HG02943 (cell line): ENCODE measurements around the gene RAP1B.
A peak's percentile ranks its signal among the peaks of the same experiment; 100 is the strongest.
"Not testable (repeated sequence)": the region's sequence is repeated elsewhere in the genome, so short reads cannot be mapped to it uniquely, and the experiment has no call there.

Experiments used
- ATAC-seq: cut with Tn5 transposase; IDR thresholded peaks from one replicate; pipeline ENCODE4 v1.9.1; 2021; ENCODE audit warnings: mild to moderate bottlenecking, low read depth, moderate library complexity; ENCODE audit not compliant: unreplicated experiment

The RAP1B gene

DNA sequence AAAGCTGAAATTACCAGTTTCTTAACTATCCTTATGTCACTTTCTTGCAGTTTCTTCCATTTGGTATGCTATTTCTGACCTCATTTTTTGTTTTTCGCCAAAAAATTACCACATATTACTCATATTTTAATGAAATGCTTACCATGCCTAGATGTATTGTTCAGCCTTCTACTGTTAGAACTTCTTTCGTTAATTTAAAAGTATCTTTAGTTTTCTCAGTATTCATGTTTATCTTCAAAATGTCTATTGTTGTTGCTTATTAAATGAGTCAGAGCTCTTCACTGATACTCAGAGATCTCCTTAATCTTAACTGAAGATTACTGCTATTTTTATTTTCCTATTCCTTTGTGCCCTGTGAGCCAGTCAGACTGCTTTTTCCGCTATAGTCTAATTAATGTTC lies 20.5 kb downstream of the RAP1B start:
- ATAC-seq: no peak

DNA sequence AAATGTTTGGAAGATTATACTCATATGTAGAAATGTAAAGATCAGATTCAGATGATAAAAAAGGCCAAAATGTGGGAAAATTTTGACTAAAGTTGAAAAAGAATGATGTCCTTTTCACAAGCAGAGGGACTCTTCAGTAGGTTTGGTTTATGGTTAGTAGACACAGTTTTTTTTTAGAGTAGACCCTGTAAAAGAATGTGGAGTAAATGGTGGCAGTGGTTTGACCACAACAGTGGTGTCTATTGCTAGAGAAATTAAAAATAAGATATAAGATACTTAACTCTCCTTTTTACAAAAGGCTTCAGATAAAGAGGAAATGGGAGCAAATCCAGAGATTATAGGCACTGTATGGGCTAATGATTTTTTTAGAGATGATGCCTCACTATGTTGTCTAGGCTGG lies 21.8 kb downstream of the RAP1B start:
- no peak for ATAC-seq

DNA sequence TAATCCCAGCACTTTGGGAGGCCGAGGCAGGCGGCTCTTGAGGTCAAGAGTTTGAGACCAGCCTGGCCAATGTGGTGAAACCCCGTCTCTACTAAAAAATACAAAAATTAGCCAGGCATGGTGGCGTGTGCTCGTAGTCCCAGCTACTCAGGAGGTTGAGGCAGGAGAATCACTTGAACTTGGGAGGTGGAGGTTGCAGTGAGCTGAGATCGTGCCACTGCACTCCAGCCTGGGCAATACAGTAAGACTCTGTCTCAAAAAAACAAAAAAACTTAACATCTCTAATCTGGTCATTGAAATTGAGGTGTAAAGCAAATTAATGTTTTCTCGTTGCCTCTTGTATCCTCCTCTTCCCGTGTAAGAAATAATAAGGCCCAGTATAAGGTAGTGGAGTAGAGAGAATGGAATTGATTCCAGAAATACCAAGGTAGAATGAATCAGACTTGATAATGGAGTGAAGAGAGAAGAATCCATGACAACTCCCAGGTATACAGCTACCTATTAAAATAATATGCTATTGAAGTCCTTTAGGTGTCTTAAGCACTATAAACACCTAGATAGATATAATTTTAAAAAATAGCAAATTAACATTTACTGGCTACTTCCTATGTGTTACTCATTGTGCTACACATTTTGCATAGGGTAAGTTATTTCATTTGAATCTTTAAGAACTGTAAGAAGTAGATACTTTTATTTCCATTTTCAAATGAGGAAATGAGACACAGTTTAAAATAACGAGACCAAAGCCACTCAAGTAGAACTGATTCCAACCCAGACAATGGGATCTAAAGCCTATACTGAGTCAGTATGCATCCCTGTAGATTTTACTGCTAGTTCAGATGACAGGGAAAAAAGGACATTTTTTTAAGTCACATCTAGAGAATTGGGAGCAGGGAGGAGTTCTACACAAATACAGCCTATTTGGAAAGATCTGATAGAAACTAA lies 23.2 kb downstream of the RAP1B start:
- ATAC-seq: no peak

DNA sequence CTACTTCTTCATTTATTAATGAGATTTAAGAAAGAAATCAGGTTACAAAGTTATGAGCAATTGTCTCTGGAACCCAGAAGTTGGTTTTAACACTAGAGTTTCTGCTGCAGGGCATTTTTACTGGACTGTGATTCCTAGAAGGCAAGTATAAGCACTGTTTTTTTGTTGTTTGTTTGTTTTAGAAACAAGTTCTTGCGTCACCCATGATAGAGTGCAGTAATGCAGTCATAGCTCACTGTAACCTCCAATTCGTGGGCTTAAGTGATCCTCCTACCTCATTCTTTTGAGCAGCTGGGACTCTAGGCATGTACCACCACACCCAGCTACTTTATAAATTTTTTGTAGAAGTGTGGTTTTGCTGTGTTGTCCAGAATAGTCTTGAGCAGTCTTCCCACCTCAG lies 25.6 kb downstream of the RAP1B start:
- no peak for ATAC-seq

DNA sequence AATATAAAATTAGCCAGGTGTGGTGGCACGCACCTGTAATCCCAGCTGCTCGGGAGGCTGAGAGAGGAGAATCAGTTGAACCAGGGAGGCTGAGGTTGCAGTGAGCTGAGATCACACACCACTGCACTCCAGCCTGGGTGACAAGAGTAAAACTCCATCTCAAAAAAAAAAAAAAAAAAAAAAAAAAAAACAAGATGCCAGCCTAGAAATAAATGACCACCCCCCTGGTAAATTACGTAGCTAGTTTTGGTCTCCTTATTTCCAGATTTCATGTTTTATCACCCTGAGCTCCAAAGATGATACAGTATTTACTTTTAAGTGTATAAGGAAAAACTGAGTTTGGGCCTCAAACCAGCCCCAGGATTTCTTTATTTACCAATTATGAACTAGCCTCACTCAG lies 26.7 kb downstream of the RAP1B start:
- not testable (repeated sequence) for ATAC-seq

DNA sequence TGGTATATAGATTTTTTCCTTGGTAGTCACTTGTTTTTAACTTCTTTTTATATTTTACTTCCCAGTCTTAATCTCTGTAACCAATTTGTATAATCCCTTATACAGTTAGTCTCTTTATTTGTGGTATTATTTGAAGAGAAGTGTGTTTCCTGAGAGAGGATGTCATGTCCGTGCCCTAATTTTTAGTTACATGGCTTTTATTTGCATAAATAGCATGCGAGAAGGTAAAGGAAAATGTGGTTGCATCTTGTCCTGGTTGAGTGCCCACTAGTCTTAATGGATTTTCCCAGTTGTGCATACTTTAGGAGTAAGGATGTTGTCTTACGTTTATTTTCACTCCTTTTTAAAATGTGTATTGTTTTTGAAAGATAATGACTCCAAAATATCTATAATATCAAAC lies 27.5 kb downstream of the RAP1B start:
- ATAC-seq: no peak

DNA sequence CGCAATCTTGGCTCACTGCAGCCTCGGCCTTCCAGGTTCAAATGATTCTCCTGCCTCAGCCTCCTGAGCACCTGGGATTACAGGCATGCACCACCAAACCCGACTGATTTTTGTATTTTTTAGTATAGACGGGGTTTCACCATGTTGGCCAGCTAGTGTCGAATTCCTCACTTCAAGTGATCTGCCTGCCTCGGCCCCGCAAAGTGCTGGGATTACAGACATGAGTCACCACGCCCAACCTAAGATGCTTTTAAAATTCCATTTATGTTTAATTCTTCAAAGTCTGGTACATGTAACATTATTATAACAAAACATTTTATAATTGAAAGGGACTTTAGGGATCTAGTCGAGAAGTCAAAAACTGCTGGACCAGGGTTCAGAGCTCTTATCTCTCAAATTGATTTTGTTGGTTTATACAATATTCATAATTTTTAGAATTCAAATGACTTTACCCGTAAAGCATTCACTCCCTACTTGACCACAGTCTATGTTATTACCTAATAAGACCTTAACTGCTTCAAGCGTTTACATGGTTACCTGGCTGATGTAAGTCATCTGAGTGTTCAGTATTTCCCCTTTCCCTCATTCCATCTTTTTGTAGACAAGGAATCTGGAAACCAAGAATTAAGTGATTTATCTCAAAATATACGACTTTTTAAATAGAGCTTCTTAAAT lies 28.2 kb downstream of the RAP1B start:
- no peak for ATAC-seq

DNA sequence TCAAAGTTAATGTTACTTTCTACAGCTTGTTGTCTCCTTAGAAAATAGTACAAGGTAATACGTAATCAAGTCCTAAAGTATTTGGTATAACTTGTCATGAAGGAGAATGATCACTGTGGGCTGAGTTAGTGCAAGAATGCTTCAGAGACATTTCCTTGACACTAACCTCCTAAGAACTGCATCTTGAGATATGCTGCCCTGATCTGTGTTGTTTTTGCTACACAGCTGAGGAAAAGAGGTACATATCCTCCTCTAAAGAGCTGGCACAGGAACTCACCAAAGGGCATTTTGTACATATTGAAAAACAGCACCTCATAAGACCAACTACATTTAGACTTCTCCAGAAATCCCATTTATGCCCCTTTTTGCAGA lies 28.7 kb downstream of the RAP1B start:
- ATAC-seq: no peak

DNA sequence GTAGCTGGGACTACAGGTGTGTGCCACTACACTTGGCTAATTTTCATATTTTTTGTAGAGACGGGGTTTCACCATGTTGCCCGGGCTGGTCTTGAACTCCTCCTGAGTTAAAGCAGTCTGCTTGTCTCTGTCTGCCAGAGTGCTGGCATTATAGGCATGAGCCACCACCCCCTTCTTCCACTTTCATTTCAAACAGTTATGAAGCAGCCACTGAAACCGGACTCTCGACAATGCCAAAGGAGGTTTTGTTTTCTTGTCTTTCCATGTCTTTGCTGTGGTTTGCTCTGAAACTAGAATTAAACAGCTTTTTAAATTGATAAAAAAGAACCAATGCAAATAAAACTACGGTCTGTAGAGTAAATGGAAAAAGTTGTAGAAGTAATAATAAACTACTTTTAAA lies 30.4 kb downstream of the RAP1B start:
- peak; percentile 94 for ATAC-seq

DNA sequence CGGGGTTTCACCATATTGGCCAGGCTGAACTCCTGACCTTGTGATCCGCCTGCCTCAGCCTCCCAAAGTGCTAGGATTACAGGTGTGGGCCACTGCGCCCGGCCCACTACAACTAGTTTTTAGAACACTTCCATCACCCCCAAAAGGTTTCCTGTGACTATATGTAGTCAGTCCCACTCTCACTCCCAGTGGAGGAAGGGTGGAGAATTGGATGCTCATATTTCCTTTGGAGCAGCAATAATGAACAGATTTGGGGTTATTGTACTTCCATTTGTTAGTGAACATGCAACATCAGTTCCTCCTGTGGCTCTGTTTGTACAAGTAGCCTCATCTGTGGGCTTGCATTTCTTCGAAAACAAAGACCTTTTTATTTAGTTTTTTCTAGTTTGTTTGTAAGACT lies 35.8 kb downstream of the RAP1B start:
- no peak for ATAC-seq

DNA sequence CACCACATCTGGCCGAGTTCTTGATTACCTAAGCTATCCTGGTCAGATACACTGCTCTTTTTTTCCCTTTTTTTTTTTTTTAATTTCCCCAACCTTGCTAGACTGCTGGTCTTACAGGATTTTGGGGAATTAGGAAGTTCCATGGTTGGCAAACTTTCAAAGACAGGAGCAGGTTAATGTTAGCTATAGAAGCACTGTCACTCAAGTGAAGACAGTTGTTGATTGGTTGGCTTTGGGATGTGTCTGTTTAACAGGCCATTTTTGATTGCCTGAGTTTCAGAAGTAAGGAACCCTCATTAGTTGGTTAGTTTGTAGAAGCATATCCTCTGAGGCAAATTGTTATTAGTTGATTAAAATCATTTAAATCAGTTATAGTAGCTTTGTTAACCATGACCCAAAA lies 36.8 kb downstream of the RAP1B start:
- ATAC-seq: no peak

DNA sequence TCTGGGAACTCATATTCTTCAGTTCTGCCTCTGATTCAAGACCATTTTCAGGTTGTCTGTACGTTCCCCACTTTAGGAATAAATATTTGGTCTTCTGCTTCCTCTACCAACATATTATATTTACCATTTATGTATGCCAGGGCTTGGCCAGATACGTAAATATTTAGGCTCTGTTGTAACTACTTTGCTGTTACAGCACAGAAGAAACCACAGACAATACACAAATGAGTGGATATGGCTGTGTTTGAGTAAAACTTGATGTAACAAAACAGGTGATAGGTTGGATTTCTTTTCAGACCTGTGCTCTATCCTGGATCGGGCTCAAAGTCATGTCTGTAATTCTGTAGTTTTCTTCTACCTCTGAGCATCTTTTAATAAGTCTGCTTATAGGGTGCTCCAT lies 37.5 kb downstream of the RAP1B start:
- ATAC-seq: no peak

DNA sequence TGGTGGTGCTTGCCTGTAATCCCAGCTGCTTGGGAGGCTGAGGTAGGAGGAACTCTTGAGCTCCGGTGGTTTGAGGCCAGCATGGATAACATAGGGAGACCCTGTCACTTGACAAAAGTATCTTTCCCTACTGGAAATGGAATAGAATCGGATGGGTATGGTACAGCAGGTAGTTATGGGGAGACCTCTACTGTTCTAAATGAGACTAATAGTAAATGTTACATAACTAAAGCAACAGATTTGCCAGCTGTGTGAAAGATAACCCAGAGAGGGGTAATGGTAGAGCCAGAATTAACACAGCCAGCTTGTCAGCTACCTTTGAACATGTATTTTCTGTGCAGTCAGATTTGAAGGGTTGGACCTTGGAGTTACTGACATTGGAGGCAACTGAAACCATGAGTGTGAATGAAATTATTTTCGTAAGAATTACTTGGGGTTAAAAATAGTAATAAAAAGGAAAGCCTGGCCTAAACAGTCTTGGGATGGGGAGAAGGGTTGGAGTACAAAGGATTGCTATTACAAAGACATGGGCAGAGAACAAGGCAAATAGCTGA lies 54.4 kb downstream of the RAP1B start:
- ATAC-seq: no peak

DNA sequence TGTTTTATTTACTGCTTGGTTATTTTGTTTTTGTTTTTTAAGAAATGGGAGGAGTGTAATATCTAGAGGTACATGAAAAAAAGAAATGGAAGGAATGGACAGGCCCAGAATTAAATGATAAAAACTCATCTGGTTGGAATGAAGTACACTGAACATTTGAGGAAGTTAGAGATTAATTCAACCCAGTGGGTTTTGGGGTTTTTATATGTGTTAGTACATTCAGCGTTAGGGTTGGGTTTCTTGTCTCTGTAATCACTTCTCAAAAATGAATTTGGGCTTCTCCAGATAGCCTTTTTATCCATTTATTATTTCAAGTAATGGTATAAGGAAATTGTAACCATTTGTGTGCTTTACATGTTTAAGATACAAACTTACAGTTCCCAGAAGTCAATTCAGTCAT lies 56.6 kb downstream of the RAP1B start:
- no peak for ATAC-seq

DNA sequence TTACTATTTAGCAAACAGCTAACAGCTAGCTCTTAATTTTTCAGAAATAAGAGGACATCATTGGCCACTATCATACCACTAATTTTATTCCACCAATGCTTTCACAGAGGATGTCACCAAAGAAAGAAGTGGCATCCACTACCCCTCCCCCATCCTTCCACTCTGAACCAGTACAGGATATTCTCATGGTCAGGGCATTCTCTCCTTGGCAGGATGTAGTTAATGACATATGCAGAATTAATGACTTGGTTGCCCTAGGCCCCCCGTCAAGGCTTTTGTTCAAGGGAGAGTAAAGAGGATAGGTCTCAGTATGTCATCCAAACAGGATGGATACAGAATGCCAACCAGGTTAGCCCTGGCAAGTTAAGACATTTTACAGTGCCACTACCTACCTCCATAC lies 57.2 kb downstream of the RAP1B start:
- no peak for ATAC-seq

DNA sequence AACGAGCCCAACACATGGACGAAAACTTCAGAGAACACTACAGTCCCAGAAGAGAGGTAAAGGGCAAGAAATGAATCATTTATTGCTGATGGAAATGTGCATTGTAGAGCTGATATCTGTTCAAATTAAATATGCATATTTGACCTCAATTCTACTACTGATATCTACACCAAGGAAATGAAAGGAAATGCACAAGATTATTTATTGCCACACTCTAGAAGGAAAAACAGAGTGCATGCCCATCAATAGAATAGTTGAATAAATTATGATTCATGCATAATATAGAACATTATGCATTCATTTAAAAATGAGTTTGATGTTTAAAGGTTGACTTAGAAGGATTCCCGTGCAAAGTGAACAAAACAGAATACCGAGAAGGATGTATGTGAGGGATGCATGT lies 60.5 kb downstream of the RAP1B start:
- no peak for ATAC-seq

DNA sequence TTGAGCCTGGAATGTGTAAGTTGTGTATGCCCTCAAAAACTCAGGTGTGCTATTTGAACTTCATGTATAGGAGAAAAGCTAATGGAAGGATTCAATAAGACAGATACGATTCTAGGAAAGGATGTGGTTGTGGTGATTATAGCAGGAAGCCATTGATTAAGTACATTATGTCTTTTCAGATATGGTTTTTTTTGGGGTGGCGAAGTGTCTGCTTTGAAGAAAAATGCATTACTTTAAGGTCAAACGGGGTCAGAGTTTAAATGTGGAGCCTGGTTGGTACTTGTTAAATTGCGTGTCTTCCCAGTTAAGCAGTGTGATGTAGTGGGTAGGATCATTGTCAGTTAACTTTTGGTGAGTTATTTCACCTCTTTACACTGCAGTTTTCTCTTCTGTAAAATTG lies 63.1 kb downstream of the RAP1B start:
- ATAC-seq: no peak

DNA sequence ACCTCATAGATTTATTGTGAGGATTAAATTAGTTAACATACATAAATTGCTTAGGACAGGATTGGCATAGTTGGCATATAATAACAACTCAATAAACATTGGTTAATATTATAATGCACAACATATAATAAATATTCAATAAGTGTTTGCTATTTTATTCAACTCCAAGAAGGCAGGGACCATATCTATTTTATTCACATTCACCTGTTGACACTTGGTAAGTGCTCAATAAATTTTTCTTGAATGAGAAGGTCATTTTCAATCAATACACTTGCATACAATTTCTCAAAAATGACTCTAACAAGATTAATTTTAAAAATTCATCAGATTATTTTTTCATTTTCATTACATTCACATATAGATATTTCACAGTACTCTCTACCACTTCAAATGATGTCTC lies 63.7 kb downstream of the RAP1B start:
- ATAC-seq: no peak

DNA sequence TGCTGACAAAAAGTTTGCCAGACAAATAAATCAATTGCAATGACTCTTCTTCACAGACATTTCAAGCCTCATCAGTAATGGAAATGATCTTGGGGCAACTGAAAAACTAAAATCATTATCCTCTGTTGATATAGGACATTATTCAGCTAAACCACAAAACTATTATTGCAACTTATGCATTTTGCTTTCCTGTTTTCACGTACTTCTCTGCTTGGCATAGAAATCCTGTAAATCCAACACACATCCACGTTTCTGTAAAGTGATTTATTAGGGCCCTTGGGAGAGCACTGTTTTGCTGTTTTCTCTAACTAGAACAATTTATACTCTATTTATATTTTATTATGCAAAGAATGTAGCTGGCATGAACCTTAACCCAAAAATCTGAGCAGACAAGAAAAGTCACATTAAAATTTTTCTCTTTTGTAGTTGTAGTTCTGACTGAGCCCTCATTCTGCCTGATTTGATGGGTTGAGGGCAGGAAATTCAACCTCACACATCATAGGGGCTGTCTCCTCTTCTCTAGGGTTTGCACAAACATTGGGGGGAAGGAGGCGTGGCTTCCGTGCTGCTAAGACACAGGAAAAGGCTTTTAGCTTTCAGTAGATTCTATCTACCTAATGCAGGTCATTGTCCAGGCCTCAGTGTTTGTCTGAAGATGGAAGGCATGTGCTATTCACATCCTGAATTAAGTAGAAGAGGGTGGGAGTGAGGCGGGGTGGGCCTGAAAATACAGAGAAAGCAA lies 64.6 kb downstream of the RAP1B start:
- no peak for ATAC-seq

DNA sequence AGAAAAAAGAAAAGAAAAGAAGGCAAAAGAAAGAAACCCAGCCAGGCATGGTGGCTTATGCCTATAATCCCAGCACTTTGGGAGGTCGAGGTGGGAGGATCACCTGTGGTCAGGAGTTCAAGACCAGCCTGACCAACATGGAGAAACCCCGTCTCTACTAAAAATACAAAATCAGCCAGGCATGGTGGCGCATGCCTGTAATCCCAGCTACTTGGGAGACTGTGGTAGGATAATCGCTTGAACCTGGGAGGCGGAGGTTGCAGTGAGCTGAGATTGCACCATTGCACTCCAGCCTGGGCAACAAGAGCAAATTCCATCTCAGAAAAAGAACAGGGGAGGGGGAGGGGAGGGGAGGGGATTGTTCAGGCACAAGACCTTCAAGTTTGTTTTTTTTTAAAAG lies 66.2 kb downstream of the RAP1B start:
- not testable (repeated sequence) for ATAC-seq

DNA sequence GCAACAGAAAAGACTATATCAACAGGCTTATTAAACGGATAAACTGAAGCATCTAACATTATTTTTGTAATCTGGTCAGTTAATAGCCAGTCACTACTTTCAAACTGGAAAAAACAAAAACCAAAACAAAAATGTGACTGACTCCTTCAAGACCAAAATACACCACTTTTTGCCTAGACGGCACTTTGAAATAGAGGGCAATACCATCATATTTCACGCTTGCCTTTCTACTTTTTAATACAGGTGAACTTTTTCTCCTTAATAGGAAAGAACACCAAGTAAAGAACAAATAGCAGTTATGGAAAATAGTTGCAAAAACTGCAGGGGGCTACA lies 75.5 kb downstream of the RAP1B start:
- no peak for ATAC-seq
